ENCODE results near the gene PPFIBP1.
"Not testable (repeated sequence)": the region's sequence is repeated elsewhere in the genome, so short reads cannot be mapped to it uniquely, and the experiment has no call there.

The PPFIBP1 gene

DNA sequence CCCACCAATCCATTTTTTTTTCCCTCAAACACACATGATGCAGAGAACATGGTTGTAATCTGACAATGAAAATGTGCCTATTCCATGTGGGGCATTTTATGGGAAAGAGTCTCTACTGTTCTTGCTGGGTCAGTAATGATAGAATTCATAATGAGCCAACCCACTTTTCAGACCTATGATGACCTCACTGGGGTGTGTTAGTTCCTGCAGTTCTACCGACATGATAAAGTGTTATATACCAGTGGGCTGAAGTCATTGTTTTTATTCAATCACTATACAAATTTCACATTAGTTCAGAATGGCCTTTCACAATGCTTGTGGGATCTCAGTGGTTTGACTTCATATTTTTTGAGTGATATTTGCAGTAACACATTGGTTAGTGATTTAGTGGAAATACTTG, 47.5 kb downstream of the PPFIBP1 start:
- FAIRE-seq: no peak

DNA sequence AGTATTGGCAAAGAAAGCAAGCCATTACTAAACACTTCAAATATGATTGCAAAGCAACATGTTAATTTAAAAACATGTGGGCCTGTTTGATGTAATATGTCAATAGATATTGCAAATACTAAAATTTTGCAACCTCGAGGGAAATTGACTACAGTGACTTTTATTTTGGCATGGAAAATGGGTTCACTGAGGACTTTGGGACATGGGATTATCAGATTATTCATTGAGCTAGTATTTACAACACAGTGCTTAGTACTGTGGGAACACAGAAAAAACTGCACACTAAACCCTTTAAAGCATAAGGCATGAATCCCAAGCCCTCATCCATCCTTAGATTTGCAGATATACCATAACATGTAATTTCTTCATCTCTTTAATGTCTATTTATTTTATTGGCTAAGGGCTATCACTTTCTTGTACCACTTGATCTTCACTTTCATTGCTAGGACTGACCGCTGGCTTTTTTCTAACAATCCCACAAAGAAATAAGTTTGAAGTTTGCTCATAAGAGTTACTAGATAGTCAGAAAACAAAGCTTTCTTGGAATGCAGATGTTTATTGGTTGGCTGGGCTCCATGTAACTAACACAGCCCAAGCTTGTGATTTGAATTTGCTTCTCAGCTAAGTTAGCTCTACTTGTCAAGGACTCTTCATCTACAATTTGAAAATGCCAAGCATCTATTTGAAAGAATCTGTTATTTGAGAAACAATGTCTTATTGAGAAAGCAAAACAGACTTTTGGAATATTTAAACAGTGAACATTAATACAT, 48.7 kb downstream of the PPFIBP1 start:
- no peak for FAIRE-seq

DNA sequence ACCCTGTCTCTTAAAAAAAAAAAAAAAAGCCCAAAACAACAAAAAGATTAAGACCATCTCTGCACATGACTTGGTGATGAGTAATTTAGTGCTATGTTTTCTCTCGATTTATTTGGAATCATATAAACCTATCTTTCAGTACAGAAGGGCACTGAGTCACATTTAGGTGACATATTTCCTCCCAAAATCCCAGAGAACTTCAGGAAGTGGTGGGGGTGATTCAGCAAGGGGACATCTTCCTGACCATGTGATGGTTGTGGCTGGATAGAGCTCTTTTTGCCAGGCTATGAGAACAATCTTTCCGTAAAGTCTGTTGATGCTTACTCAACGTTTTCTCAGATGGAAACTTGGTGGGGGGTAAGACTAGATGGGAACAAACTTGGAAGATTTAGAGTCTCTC, 50.0 kb downstream of the PPFIBP1 start:
- FAIRE-seq: no peak

GRCh38 chr12:27575090-27575761, 51.2 kb downstream of the PPFIBP1 start:
- FAIRE-seq: no peak

DNA sequence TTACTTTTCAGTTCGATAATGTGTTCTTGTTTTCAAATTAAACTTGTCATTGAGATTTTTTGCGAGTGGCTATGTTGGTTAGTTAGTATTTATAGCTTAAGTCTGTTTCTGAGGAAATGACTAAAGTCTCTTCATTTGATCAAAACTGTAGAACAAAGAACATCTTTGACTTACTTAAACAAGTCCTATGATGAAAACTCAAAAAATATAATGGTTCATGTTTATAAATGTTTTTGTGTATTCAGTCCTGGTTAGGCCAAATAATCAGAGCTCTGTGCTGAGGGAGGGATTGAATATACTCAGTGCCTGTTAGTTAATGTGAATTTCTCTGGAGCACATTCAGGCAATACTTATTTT, 51.7 kb downstream of the PPFIBP1 start:
- no peak for FAIRE-seq

- no peak for FAIRE-seq
Measured at GRCh38 chr12:27576667-27577347, 52.8 kb downstream of the PPFIBP1 start.

- no peak for FAIRE-seq
Measured at GRCh38 chr12:27577688-27578087, 53.7 kb downstream of the PPFIBP1 start.

GRCh38 chr12:27578689-27579372, 54.8 kb downstream of the PPFIBP1 start:
- no peak for FAIRE-seq

GRCh38 chr12:27580561-27581330, 56.7 kb downstream of the PPFIBP1 start:
- no peak for FAIRE-seq

DNA sequence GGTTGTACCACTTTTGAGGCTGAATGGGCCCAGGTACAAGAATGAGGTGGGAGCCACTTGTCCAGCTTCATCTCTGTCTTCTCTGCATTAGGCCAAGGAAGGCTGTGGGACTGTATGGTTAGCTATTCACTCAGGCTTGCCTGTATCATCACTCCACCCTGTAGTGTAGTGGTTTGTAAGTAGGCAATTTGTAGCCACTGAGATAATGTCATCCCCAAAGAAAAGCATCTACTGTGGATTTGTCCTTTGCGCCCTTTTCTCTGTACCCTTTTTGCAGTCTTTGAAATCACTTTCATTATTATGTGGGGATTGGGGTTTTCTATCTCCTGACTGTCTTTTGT, 57.3 kb downstream of the PPFIBP1 start:
- FAIRE-seq: not testable (repeated sequence)

DNA sequence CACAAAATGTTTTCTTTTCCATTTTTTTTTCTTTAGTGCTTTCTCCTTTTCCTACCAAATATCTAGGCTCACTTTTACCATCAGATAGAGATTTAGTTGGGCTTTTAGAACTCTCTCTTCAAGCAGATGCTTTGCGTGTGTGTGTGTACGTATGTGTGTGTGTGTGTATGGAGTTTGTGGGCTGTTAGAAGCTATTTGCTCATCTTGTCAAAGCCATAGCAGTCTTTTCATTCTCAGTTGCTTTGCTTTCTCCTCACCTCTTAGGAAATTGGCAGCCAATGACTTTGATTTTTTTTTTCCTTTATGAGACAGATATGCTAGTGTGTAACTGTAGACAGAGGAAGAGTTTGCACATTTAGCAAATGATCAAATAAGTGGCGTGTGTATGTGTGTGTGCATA, 57.8 kb downstream of the PPFIBP1 start:
- not testable (repeated sequence) for FAIRE-seq

- FAIRE-seq: not testable (repeated sequence)
Measured at GRCh38 chr12:27582445-27582844, 58.4 kb downstream of the PPFIBP1 start.

DNA sequence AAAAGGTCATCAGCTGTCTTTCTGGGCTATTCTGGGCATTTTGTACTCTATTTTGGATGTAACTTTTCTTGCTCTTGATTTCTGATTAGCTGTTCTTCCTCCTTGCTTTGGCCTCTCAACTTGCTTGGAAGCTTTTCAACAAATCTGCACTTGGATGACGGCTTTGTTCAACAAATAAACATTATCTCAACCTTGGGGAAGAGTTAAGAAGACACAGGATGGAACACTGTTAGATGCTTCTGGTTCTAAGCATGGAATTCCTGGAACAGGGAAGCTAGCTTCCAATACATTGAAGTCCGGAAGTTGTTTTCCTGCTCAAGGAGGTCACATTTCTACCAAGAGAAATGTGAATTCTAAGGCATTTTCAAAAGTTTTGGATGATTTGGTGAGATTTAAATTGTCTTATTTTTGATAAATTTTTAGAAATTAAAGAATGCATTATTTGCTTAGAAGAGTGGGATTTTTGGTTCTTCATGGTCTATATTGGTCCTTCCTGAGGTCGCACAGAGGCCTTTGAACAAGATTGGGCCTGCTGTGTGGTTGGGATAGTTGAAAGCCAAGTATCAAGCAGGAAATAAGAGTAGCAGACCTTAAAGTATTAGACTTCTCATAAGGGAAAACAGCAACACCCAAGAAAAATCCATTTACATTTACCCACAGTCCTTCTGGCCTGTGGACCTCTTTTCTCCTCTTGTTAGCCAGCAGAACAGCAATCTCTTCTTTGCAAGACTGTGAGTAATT, 59.2 kb downstream of the PPFIBP1 start:
- no peak for FAIRE-seq

DNA sequence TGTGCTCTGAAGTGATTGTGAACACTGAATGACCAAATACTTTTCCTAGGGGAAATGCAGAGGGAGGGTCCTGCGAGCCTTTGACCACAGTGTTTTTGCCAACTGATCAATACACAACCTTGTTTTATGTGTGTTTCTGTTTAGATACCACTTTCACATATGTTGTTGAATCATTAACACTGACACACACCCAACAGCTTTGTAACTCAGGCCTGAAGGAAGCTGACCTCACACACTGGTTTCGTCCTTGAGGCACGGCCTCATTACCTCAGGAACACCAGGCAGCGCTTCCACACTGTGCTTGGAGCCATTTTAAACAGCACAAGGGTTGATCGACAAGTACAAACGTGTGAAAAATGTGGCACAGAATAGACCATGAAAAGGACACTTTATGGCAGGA, 60.0 kb downstream of the PPFIBP1 start:
- FAIRE-seq: no peak

- no peak for FAIRE-seq
Measured at GRCh38 chr12:27585739-27586265, 61.8 kb downstream of the PPFIBP1 start.

DNA sequence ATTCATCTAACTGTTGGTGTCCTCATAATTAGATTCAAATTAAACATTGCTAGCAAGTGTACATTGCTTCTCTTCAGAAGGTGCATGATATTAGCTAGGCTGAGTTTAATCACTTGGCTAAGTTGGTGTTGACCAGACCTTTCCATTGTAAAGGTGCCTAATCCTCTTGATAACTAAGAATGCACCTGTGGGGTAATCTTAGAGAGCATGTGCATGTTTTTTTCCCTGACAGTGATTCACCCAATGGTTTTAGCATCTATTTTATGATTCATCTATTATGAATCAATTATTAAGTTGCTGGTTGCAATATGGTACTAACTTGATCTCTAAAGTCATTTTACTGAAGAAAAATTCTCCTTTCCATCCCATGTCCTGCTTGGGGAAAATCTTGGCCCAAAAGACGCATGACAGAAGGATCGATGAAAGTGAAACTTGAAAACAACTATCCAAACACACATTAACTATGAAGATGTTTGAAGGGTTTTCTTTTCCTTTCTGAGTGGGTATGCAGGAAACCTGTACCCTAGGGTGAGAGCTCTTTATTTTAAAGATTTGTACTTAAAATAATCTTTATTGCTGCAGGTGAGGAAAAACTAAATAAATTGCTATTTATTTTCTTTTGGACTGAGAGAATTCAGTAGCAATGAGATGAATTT, 64.2 kb downstream of the PPFIBP1 start:
- FAIRE-seq: not testable (repeated sequence)

GRCh38 chr12:27588776-27589175, 64.8 kb downstream of the PPFIBP1 start:
- no peak for FAIRE-seq

- FAIRE-seq: no peak
Measured at GRCh38 chr12:27589419-27589818, 65.4 kb downstream of the PPFIBP1 start.

GRCh38 chr12:27591698-27592097, 67.7 kb downstream of the PPFIBP1 start:
- FAIRE-seq: not testable (repeated sequence)

GRCh38 chr12:27592548-27592947, 68.5 kb downstream of the PPFIBP1 start:
- no peak for FAIRE-seq

DNA sequence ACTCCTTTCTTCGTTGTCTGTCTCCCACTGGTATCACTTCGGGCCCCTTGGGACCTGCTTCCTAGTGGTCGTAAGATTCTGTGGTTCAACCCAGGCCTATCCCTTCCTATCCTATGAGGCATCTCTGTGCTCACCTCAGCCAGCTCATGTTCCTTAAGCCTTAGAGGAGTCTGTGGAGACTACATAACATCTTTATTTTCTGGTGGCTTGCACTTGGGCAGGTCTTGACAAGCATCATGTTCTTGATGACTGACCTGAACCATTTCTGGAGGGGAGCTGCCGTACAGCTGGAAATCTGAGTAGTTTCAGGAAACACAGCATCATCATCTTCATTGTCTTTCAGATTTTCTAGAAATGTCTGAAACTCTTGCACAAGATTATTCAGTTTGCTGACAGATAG, 69.3 kb downstream of the PPFIBP1 start:
- FAIRE-seq: no peak
